ENCODE results near the gene CERS6.

Gene CERS6

GRCh38 chr2:168816369-168816768 is 360.3 kb downstream of the CERS6 start:
- Histone ChIP-seq H3K36me3 (ENCODE audit: insufficient read depth, low read length) (no peaks in the 10 kb centered on the region), H3K9ac (ENCODE audit: insufficient read length) (no peak overlapping the region), H3K4me3 (no peak overlapping the region), H3K27ac (no peak overlapping the region), H3K9me3 (ENCODE audit: low read depth, low read length) (no peaks in the 10 kb centered on the region)
- TF ChIP-seq FOXP2 (optimal IDR thresholded peaks at IDR 0.05; ENCODE audit: control extremely low read depth, extremely low read length, insufficient read depth) (no peak), EZH2 (IDR thresholded peaks at IDR 0.05) (no peak), POLR2AphosphoS5 (IDR thresholded peaks at IDR 0.05; ENCODE audit: borderline replicate concordance, low read depth, low read length) (no peak)
- DNase-seq (ENCODE audit: low read depth, low spot score): no peak

GRCh38 chr2:168819050-168819715 is 363.1 kb downstream of the CERS6 start:
- Histone ChIP-seq H3K4me3 (peak overlapping the region; percentile 42), H3K27ac (no peak overlapping the region), H3K9ac (ENCODE audit: insufficient read length) (no peak overlapping the region), H3K36me3 (ENCODE audit: insufficient read depth, low read length) (no peaks in the 10 kb centered on the region), H3K9me3 (ENCODE audit: low read depth, low read length) (no peaks in the 10 kb centered on the region)
- DNase-seq (ENCODE audit: low read depth, low spot score): no peak
- no peak for TF ChIP-seq EZH2 (IDR thresholded peaks at IDR 0.05)

- Histone ChIP-seq H3K9me3 (ENCODE audit: low read depth, low read length) (no peaks in the 10 kb centered on the region), H3K4me3 (no peak overlapping the region), H3K36me3 (ENCODE audit: insufficient read depth, low read length) (no peaks in the 10 kb centered on the region), H3K27ac (no peak overlapping the region), H3K9ac (ENCODE audit: insufficient read length) (no peak overlapping the region)
- no peak for TF ChIP-seq FOXP2 (optimal IDR thresholded peaks at IDR 0.05; ENCODE audit: control extremely low read depth, extremely low read length, insufficient read depth)
- TF ChIP-seq POLR2AphosphoS5 (IDR thresholded peaks at IDR 0.05; ENCODE audit: borderline replicate concordance, low read depth, low read length): no peak
- TF ChIP-seq EZH2 (IDR thresholded peaks at IDR 0.05): no peak
- no peak for DNase-seq (ENCODE audit: low read depth, low spot score)
Measured at GRCh38 chr2:168819829-168820489, 363.9 kb downstream of the CERS6 start.

GRCh38 chr2:168821577-168821976 is 365.5 kb downstream of the CERS6 start:
- DNase-seq (ENCODE audit: low read depth, low spot score): no peak
- no peak for TF ChIP-seq EZH2 (IDR thresholded peaks at IDR 0.05)
- TF ChIP-seq FOXP2 (optimal IDR thresholded peaks at IDR 0.05; ENCODE audit: control extremely low read depth, extremely low read length, insufficient read depth): no peak
- no peak for TF ChIP-seq POLR2AphosphoS5 (IDR thresholded peaks at IDR 0.05; ENCODE audit: borderline replicate concordance, low read depth, low read length)
- no peaks in the 10 kb centered on the region for H3K36me3 ChIP-seq (ENCODE audit: insufficient read depth, low read length)
- H3K27ac ChIP-seq: no peak overlapping the region
- H3K9me3 ChIP-seq (ENCODE audit: low read depth, low read length): no peaks in the 10 kb centered on the region
- no peak overlapping the region for H3K4me3 ChIP-seq
- H3K9ac ChIP-seq (ENCODE audit: insufficient read length): no peak overlapping the region

GRCh38 chr2:168821992-168822391 is 365.9 kb downstream of the CERS6 start:
- no peak overlapping the region for H3K9ac ChIP-seq (ENCODE audit: insufficient read length)
- no peaks in the 10 kb centered on the region for H3K9me3 ChIP-seq (ENCODE audit: low read depth, low read length)
- H3K27ac ChIP-seq: no peak overlapping the region
- no peak for TF ChIP-seq FOXP2 (optimal IDR thresholded peaks at IDR 0.05; ENCODE audit: control extremely low read depth, extremely low read length, insufficient read depth)
- TF ChIP-seq POLR2AphosphoS5 (IDR thresholded peaks at IDR 0.05; ENCODE audit: borderline replicate concordance, low read depth, low read length): no peak
- no peak for TF ChIP-seq EZH2 (IDR thresholded peaks at IDR 0.05)
- no peak overlapping the region for H3K4me3 ChIP-seq
- H3K36me3 ChIP-seq (ENCODE audit: insufficient read depth, low read length): no peaks in the 10 kb centered on the region
- no peak for DNase-seq (ENCODE audit: low read depth, low spot score)

All from SK-N-MC (cell line).